ENCODE measurements around the gene SCD. TPM values are rescaled to one million over a fixed set of nuclear protein-coding genes. Genes with fewer than 3 reads are reported as not detected.

The SCD gene
- total RNA-seq, 3 donors from 2014 or later: 72.8 to 461 (median 112) TPM

GRCh38 chr10:100360234-100360633, 13.2 kb downstream of the SCD start:
- intact Hi-C loops (cut with DNase I; ENCODE audit: low total_unique reads): no loop called here
- Histone ChIP-seq H3K27me3 (no peaks in the 10 kb centered on the region), H3K27ac (peak overlapping the region; percentile 6 to 46), H3K4me1 (peaks cover 0 to 5% of the 10 kb centered on the region in 2 donors), H3K36me3 (no peaks in the 10 kb centered on the region), H3K9me3 (no peaks in the 10 kb centered on the region), H3K4me3 (no peak overlapping the region)
- DNase-seq (ENCODE audit: low spot score in 2 of 2): no peak
- TF ChIP-seq CTCF (IDR thresholded peaks at IDR 0.05) (no peak), POLR2AphosphoS5 (IDR thresholded peaks at IDR 0.05) (no peak), POLR2A (IDR thresholded peaks at IDR 0.05) (no peak)

GRCh38 chr10:100362570-100363496, 15.8 kb downstream of the SCD start:
- no peaks in the 10 kb centered on the region for H3K27me3 ChIP-seq
- H3K36me3 ChIP-seq: no peaks in the 10 kb centered on the region
- H3K4me1 ChIP-seq: no peaks in the 10 kb centered on the region
- H3K4me3 ChIP-seq: no peak overlapping the region
- intact Hi-C loops (cut with DNase I; ENCODE audit: low total_unique reads): no loop called here
- DNase-seq (ENCODE audit: low spot score in 2 of 2): no peak
- no peaks in the 10 kb centered on the region for H3K9me3 ChIP-seq
- TF ChIP-seq POLR2A (IDR thresholded peaks at IDR 0.05): no peak
- no peak for TF ChIP-seq CTCF (IDR thresholded peaks at IDR 0.05)
- TF ChIP-seq POLR2AphosphoS5 (IDR thresholded peaks at IDR 0.05): no peak
- H3K27ac ChIP-seq: peak overlapping the region; percentile 33 to 46

- Histone ChIP-seq H3K27ac (peak overlapping the region in 1 of 2 donors; percentile 62), H3K4me3 (no peak overlapping the region), H3K27me3 (no peaks in the 10 kb centered on the region), H3K36me3 (no peaks in the 10 kb centered on the region), H3K9me3 (no peaks in the 10 kb centered on the region), H3K4me1 (no peaks in the 10 kb centered on the region)
- DNase-seq (ENCODE audit: low spot score in 2 of 2): no peak
- intact Hi-C loops (cut with DNase I; ENCODE audit: low total_unique reads): no loop called here
- TF ChIP-seq POLR2A (IDR thresholded peaks at IDR 0.05) (no peak), POLR2AphosphoS5 (IDR thresholded peaks at IDR 0.05) (no peak), CTCF (IDR thresholded peaks at IDR 0.05) (no peak)
Observed at GRCh38 chr10:100364175-100364574, 17.1 kb downstream of the SCD start.

- peak overlapping the region; percentile 48 to 62 for H3K27ac ChIP-seq
- H3K4me1 ChIP-seq: no peaks in the 10 kb centered on the region
- TF ChIP-seq POLR2A (IDR thresholded peaks at IDR 0.05) (no peak), POLR2AphosphoS5 (IDR thresholded peaks at IDR 0.05) (peak in 2 of 3 donors; percentile 35 to 58)
- intact Hi-C loops (cut with DNase I; ENCODE audit: low total_unique reads): no loop called here
- no peaks in the 10 kb centered on the region for H3K36me3 ChIP-seq
- no peaks in the 10 kb centered on the region for H3K9me3 ChIP-seq
- H3K4me3 ChIP-seq: no peak overlapping the region
- H3K27me3 ChIP-seq: no peaks in the 10 kb centered on the region
- peak; percentile 87 to 89 for DNase-seq (ENCODE audit: low spot score in 2 of 2)
Observed at GRCh38 chr10:100364735-100365391, 17.8 kb downstream of the SCD start.

- Histone ChIP-seq H3K27me3 (no peaks in the 10 kb centered on the region), H3K4me3 (no peak overlapping the region), H3K4me1 (peaks cover 12 to 27% of the 10 kb centered on the region in 2 donors), H3K36me3 (no peaks in the 10 kb centered on the region), H3K9me3 (no peaks in the 10 kb centered on the region), H3K27ac (no peak overlapping the region)
- DNase-seq (ENCODE audit: low spot score in 2 of 2): no peak
- TF ChIP-seq POLR2AphosphoS5 (IDR thresholded peaks at IDR 0.05) (no peak), CTCF (IDR thresholded peaks at IDR 0.05) (no peak), POLR2A (IDR thresholded peaks at IDR 0.05) (no peak)
- intact Hi-C loops (cut with DNase I; ENCODE audit: low total_unique reads): no loop called here
Observed at GRCh38 chr10:100368721-100369120, 21.7 kb downstream of the SCD start.
